ENCODE results near the gene NCBP3.
A peak's percentile ranks its signal among the peaks of the same experiment; 100 is the strongest.

The NCBP3 gene, protein sequence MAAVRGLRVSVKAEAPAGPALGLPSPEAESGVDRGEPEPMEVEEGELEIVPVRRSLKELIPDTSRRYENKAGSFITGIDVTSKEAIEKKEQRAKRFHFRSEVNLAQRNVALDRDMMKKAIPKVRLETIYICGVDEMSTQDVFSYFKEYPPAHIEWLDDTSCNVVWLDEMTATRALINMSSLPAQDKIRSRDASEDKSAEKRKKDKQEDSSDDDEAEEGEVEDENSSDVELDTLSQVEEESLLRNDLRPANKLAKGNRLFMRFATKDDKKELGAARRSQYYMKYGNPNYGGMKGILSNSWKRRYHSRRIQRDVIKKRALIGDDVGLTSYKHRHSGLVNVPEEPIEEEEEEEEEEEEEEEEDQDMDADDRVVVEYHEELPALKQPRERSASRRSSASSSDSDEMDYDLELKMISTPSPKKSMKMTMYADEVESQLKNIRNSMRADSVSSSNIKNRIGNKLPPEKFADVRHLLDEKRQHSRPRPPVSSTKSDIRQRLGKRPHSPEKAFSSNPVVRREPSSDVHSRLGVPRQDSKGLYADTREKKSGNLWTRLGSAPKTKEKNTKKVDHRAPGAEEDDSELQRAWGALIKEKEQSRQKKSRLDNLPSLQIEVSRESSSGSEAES

DNA sequence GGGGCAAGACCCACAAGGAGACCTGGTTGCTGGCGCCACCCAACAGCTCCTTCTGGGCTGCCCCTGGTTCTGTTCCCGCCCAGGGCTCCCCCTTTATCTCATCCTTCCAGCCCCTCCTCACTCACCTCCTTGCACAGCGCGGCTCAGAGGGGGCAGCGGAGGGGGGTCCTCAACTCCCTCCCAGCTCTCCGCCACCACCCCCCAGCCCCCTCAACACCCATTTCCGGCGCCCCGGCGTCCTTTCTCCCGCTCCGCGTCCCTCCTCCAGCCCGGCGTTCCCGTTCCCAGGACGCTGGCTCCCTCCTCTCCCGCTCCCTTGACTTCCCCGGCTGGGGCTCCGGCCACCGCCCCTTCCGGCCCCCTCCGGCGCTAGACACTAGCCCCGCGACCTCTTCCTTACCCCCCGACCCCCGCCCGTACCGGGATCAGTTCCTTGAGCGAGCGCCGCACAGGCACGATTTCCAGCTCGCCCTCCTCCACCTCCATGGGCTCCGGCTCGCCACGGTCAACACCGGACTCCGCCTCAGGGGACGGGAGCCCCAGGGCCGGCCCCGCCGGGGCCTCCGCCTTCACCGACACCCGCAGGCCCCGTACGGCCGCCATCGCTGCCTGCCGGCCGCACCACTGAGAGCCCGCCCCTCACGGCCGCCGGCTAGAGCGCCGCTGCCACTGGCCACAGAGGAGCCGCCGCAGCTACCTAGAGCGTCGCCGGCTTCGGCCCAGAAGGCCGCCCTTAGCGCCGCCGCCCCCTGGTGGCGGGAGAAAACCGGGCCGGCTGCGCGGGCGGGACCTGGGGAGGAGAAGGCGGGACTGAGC, at the start of gene NCBP3:
NCBP3 (minus strand) TSS at position 626 of the 816 bp plus-strand sequence; CDS start at position 603, 23 bp downstream.
- DNase-seq: peak; percentile 95

GRCh38 chr17:3895354-3895753, 49.3 kb upstream of the NCBP3 start:
- DNase-seq: no peak

DNA sequence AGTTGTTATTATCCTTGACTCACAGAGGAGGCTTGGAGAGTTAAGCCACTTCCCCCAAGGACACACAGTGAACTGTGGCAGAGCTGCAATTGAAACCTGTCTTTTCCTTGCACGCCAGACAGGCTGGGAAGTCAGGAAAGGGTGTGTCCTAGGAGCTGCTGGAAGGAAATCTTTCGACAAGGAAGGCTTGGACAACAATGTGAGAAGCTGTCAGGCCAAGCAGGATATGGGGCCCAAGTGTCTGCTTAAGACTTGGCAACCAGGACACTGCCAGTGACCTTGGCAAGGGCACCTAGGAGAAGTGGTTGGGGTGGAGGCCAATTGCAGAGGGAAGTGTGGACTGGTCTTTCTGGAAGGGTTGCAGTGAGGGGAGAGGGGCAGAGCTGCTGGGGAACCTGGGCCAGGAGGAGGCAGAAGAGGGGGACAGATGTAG, 48.9 kb upstream of the NCBP3 start:
- DNase-seq: no peak

DNA sequence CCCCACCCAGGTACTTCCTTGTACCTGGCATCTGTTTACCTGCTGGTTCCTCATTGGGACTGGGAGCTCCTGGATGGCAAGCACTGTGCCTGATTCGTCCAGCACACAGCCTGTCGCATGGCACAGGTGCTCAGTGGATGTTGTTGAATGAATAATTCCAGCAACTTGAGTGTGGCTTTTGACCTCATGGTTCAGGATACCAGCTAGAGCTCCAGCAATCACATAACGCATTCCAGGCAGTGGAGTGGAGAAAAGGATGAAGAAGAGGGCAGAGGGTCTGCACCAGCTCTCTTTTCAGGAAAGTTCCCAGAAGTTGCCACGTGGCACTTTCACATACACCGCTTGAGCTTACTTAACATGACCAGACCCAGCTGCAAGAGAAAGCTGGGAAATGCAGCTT, 48.1 kb upstream of the NCBP3 start:
- DNase-seq: no peak

GRCh38 chr17:3893720-3894116, 47.7 kb upstream of the NCBP3 start:
- DNase-seq: no peak

GRCh38 chr17:3893003-3893719, 47.1 kb upstream of the NCBP3 start, which contains the start of gene CAMKK1:
CAMKK1 (minus strand) TSS chr17:3893053; CDS start chr17:3885687, 7,366 bp downstream.
- peak; percentile 93 for DNase-seq

- DNase-seq: peak; percentile 79
These were observed 46.3 kb upstream of the NCBP3 start for GRCh38 chr17:3892095-3892998.

DNA sequence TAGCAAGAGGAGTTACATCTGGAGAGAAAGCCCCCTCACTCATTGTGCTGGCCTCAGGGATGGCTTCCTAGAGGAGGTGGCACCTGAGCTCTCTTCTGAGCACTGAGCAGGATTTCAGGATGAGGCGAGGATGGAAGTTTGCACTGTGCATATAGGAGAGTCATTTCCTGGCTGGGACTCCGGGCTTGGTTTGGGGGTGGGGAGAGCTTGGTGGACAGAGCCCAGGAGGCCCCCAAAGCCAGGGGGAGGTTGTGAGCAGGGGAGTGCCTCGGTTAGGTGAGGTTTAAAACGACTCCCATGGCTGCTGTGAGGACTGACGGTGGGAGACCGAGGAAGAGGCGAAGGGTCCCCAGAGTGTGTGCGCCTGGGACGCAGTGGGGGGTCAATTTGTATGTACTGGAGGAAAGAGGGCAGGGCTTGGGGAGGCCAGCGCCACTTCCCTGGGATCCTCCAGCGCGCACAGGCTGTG, 45.6 kb upstream of the NCBP3 start:
- DNase-seq: no peak

DNA sequence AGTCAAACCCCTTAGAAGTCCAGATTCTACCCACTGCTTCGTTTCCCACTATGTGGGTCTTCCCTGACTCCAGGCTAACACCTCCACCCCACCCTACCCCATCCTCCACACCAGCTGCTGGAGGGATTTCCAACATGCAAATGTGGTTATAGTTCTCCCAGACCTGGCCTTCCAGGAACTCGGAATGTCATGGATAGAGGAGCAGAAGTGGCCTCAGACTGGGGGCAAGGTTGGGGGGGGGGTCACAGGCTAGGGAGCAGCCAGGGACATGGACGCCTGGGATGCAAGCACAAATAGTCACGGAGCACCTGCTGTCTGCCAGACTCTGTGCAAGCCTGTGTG, 44.8 kb upstream of the NCBP3 start:
- no peak for DNase-seq

DNA sequence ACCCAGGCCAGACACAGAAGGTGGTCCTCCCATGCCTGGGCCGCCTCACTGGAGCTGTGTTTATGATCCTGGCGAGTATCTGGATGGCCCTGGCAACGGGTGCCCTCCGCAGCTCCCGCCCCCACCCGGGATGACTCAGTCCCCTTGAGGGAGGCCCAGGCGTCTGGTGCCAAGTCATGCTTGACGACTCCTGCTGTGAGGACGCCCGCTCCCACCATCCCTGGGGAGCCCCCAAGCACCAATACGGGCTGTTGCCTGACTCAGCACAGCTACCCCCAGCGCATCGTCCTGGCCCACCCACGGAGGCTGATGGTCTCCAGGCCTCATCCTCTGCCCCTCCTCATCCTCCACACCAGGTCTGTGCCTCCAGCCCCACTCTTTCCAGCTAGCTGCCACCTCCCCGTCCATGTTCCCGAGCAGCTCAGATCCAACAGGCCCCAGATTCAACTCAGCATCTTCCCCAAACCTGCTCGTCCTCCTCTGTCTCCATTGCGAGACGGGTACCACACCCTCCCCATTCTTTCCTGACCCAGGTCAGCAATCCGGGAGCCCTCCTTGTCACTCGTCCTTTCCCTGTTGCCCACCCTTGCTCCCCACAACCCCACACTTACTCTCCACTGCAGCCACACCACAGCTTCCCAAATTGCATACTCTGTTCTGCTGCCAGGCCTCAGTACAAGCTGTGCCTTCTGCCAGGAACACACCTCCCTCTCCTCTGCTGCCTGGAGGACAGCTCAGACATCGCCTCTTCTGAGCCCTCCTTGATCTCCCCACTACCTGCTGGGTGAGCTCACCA, 44.2 kb upstream of the NCBP3 start:
- DNase-seq: peak; percentile 79

- DNase-seq: no peak
These were observed 43.4 kb upstream of the NCBP3 start for GRCh38 chr17:3889325-3890012.

DNA sequence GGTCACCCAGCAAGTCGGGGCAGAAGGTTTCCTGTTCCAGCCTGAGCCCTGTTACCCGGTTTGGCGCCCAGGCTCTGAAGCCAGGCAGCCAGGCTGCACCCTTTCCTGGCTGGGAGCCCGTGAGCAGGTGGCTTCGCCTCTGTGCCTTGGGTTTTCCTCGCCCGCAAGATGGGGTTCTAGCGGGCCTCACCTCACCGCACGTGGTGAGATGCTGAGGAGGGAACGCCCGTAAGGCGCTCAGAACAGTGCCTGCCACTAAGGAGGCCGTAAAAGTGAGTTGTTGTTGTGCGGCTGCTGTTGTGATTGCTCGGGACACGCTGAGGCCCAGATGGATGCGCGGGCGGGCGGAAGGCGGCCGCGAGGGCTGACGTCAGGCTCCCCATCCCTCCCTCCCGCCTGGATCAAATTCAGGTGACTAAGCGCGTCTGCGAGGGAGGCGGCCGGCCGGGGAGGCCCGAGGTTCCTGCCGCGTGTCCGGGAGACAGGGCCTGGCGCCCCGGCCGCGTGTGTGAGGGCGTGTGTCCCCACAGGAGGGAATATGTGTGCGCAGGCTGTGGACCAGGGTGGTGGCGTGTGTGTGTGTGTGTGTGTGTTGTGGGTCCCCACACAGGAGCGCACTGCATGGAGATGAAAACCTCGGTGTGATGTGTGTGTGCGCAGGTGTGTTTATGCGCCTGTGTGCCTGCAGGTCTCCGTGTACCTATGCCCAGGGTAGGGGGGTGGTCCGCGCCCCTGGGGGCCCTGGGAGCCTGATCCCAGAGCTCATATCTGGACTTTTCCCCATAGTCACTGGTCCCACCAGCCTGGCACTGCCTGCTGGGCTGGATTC, 42.5 kb upstream of the NCBP3 start:
- DNase-seq: peak; percentile 92

GRCh38 chr17:3887804-3888203, 41.8 kb upstream of the NCBP3 start:
- DNase-seq: no peak

DNA sequence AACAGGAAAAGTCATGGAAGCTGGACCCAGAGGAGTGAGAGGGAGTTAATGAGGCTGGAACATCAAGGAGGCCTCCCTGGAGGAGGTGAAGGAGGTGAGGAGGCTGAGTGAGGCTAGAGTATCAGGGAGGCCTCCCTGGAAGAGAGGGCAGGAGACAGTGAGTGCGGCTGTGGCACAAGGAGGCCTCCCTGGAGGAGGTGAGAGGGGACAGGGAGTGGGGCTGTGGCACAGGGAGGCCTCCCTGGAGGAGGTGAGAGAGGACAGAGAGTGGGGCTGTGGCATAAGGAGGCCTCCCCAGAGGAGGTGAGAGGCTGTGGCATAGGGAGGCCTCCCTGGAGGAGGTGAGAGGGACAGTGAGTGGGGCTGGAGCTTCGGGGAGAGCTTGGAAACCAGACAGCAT, 41.3 kb upstream of the NCBP3 start:
- DNase-seq: no peak

GRCh38 chr17:3886776-3887175, 40.7 kb upstream of the NCBP3 start:
- peak; percentile 52 for DNase-seq

- DNase-seq: no peak
These were observed 39.9 kb upstream of the NCBP3 start for GRCh38 chr17:3885970-3886369.

DNA sequence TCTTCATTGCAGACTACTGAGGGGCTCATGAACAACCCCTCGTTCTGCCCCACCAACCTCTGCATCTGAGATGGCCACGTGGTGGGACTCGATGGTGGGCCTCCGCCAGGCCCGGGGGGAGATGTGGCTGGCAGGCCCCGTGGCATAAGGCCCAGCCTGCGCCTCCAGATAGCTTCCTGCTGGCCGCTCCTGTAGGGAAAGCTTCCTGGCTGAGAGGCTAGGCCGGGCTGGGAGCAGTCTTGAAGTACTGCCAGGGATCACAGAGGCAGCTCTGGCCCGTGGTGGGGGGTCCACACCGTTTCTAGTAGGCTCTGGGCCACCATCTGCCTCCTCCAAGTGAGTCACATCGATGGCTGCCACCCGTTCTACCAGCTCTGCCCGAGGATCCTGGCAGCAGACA, 39.2 kb upstream of the NCBP3 start:
- DNase-seq: no peak

GRCh38 chr17:3884188-3884587, 38.1 kb upstream of the NCBP3 start:
- DNase-seq: no peak

- DNase-seq: no peak
These were observed 36.2 kb upstream of the NCBP3 start for GRCh38 chr17:3882276-3882675.

All from femur (tissue), 1 donor.